Measurements from ENCODE around the gene SGMS1.
A peak's percentile ranks its signal among the peaks of the same experiment; 100 is the strongest.

SGMS1 gene

GRCh38 chr10:50618624-50619023, 5.1 kb downstream of the SGMS1 start:
- Histone ChIP-seq H3K4me1 (peaks cover 25 to 42% (median 33%) of the 10 kb centered on the region in 10 experiments), H3K4me3 (no peak overlapping the region), H3K9ac (no peak overlapping the region), H3K27ac (no peak overlapping the region), H4K20me1 (peaks cover 13 to 77% (median 42%) of the 10 kb centered on the region in 11 experiments; a peak in 17 of 22 replicates), H3K36me3 (no peaks in the 10 kb centered on the region), H3K9me3 (replicated peaks in 1 of 11) (no peaks in the 10 kb centered on the region), H3K4me2 (peak overlapping the region in 10 of 11 experiments; percentile 7 to 57 (median 30); a peak in 15 of 22 replicates), H3K27me3 (no peaks in the 10 kb centered on the region)
- no peak for TF ChIP-seq Cebpa-rat (IDR thresholded peaks at IDR 0.05)

- Histone ChIP-seq H3K4me2 (no peak overlapping the region), H3K9ac (no peak overlapping the region), H4K20me1 (peaks cover 5 to 76% (median 28%) of the 10 kb centered on the region in 11 experiments; a peak in 15 of 22 replicates), H3K4me3 (no peak overlapping the region), H3K27me3 (no peaks in the 10 kb centered on the region), H3K4me1 (peaks cover 7 to 32% (median 20%) of the 10 kb centered on the region in 10 experiments), H3K9me3 (replicated peaks in 1 of 11) (no peaks in the 10 kb centered on the region), H3K36me3 (no peaks in the 10 kb centered on the region), H3K27ac (no peak overlapping the region)
- no peak for TF ChIP-seq Cebpa-rat (IDR thresholded peaks at IDR 0.05)
These were observed 8.1 kb downstream of the SGMS1 start for GRCh38 chr10:50615658-50616057.

GRCh38 chr10:50614444-50615137, 9.2 kb downstream of the SGMS1 start:
- H3K4me1 ChIP-seq = peaks cover 7 to 30% (median 13%) of the 10 kb centered on the region in 10 experiments
- H4K20me1 ChIP-seq = peaks cover 5 to 69% (median 18%) of the 10 kb centered on the region in 11 experiments; a peak in 14 of 22 replicates
- H3K27me3 ChIP-seq = no peaks in the 10 kb centered on the region
- H3K36me3 ChIP-seq = no peaks in the 10 kb centered on the region
- H3K27ac ChIP-seq = no peak overlapping the region
- H3K4me3 ChIP-seq = no peak overlapping the region
- no peak for TF ChIP-seq Cebpa-rat (IDR thresholded peaks at IDR 0.05)
- no peaks in the 10 kb centered on the region for H3K9me3 ChIP-seq (replicated peaks in 1 of 11)
- no peak overlapping the region for H3K9ac ChIP-seq
- no peak overlapping the region for H3K4me2 ChIP-seq

GRCh38 chr10:50613726-50614443, 9.9 kb downstream of the SGMS1 start:
- H3K4me2 ChIP-seq = no peak overlapping the region
- H3K4me3 ChIP-seq = no peak overlapping the region
- no peak overlapping the region for H3K27ac ChIP-seq
- H4K20me1 ChIP-seq = peaks cover 3 to 62% (median 12%) of the 10 kb centered on the region in 11 experiments; a peak in 13 of 22 replicates
- peaks cover 5 to 30% (median 10%) of the 10 kb centered on the region in 10 experiments for H3K4me1 ChIP-seq
- H3K9me3 ChIP-seq (replicated peaks in 1 of 11) = no peaks in the 10 kb centered on the region
- no peaks in the 10 kb centered on the region for H3K27me3 ChIP-seq
- H3K9ac ChIP-seq = no peak overlapping the region
- H3K36me3 ChIP-seq = no peaks in the 10 kb centered on the region
- no peak for TF ChIP-seq Cebpa-rat (IDR thresholded peaks at IDR 0.05)

GRCh38 chr10:50613150-50613549, 10.6 kb downstream of the SGMS1 start:
- Histone ChIP-seq H3K9me3 (replicated peaks in 1 of 11) (no peaks in the 10 kb centered on the region), H3K4me1 (peaks cover 0 to 33% (median 2%) of the 10 kb centered on the region in 10 experiments; a peak in 10 of 20 replicates), H3K36me3 (no peaks in the 10 kb centered on the region), H3K27me3 (no peaks in the 10 kb centered on the region), H3K4me3 (no peak overlapping the region), H3K4me2 (peak overlapping the region in 2 of 11 experiments; percentile 22 to 41; a peak in 4 of 22 replicates), H4K20me1 (peaks cover 0 to 62% (median 8%) of the 10 kb centered on the region in 11 experiments; a peak in 10 of 22 replicates), H3K27ac (no peak overlapping the region), H3K9ac (no peak overlapping the region)
- no peak for TF ChIP-seq Cebpa-rat (IDR thresholded peaks at IDR 0.05)

DNA sequence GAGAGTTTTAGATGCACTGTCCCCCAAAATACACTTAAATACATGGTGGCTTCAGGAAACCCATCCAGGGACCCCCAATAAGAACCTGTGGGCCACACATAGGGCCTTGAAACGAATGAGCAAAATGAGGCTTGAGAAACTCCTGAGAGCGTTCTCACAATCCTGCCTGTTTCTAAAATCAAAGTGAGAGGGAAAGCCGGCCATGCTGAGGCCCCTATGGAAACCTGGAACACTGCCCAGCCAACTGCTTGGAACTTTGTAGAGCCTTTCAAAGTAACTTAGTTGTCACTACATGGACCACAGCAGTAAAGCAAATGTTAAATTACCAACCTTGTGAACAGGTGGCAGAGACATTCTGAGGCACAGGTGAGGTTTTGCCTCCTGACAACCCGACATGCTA, 13.4 kb downstream of the SGMS1 start:
- no peaks in the 10 kb centered on the region for H3K27me3 ChIP-seq

GRCh38 chr10:50607356-50607925, 16.3 kb downstream of the SGMS1 start:
- no peak for TF ChIP-seq Cebpa-rat (IDR thresholded peaks at IDR 0.05)
- Histone ChIP-seq H3K4me2 (peak overlapping the region in 5 of 11 experiments; percentile 3 to 62 (median 46); a peak in 9 of 22 replicates), H3K27ac (no peak overlapping the region), H3K36me3 (no peaks in the 10 kb centered on the region), H3K27me3 (no peaks in the 10 kb centered on the region), H3K4me3 (no peak overlapping the region), H3K9me3 (replicated peaks in 1 of 11) (no peaks in the 10 kb centered on the region), H4K20me1 (peaks cover 0 to 55% (median 11%) of the 10 kb centered on the region in 11 experiments; a peak in 10 of 22 replicates), H3K9ac (no peak overlapping the region; a peak in 1 of 22 replicates), H3K4me1 (peaks cover 10 to 64% (median 23%) of the 10 kb centered on the region in 10 experiments; a peak in 19 of 20 replicates)

More for the DNA sequence above, 13.4 kb downstream of the SGMS1 start:
- Histone ChIP-seq H3K9ac (no peak overlapping the region), H3K4me1 (peaks cover 0 to 51% (median 8%) of the 10 kb centered on the region in 10 experiments; a peak in 11 of 20 replicates), H3K4me2 (no peak overlapping the region), H3K36me3 (no peaks in the 10 kb centered on the region), H3K27ac (no peak overlapping the region), H3K9me3 (replicated peaks in 1 of 11) (no peaks in the 10 kb centered on the region), H4K20me1 (peaks cover 0 to 61% (median 8%) of the 10 kb centered on the region in 11 experiments; a peak in 8 of 22 replicates), H3K4me3 (no peak overlapping the region)
- TF ChIP-seq Cebpa-rat (IDR thresholded peaks at IDR 0.05) = no peak

GRCh38 chr10:50605951-50606270, 17.8 kb downstream of the SGMS1 start:
- TF ChIP-seq Cebpa-rat (IDR thresholded peaks at IDR 0.05) = no peak
- Histone ChIP-seq H3K4me2 (peak overlapping the region in 1 of 11 experiments; percentile 6; a peak in 1 of 22 replicates), H3K9ac (no peak overlapping the region), H3K27ac (no peak overlapping the region), H3K36me3 (no peaks in the 10 kb centered on the region), H3K4me3 (no peak overlapping the region), H3K9me3 (replicated peaks in 1 of 11) (no peaks in the 10 kb centered on the region), H4K20me1 (peaks cover 0 to 67% (median 7%) of the 10 kb centered on the region in 11 experiments; a peak in 10 of 22 replicates), H3K27me3 (no peaks in the 10 kb centered on the region), H3K4me1 (peaks cover 10 to 68% (median 26%) of the 10 kb centered on the region in 10 experiments; a peak in 19 of 20 replicates)

Measured in BLaER1 treated with 17β-estradiol and CSF1 and Interleukin-3, amounts not matched to agents 10 nM and 100 nM (cell line).